Fibroblast of skin of right quadriceps (primary cell): Measurements from ENCODE around the gene PDXDC1.
"Not testable (repeated sequence)": the region's sequence is repeated elsewhere in the genome, so short reads cannot be mapped to it uniquely, and the experiment has no call there.

Source experiments
- DNase-seq: peaks from one replicate; pipeline ENCODE4 v3.0.0-alpha.2; 2013

Gene PDXDC1

GRCh38 chr16:14975418-14976194, 780 bp downstream of the PDXDC1 start:
- peak; percentile 13 for DNase-seq

GRCh38 chr16:14976971-14977736, 2.3 kb downstream of the PDXDC1 start:
- DNase-seq, result not testable (repeated sequence)

- DNase-seq, result not testable (repeated sequence)
Observed at GRCh38 chr16:14978281-14978680, 3.5 kb downstream of the PDXDC1 start.

- not testable (repeated sequence) for DNase-seq
Observed at GRCh38 chr16:14978908-14979307, 4.1 kb downstream of the PDXDC1 start.

- not testable (repeated sequence) for DNase-seq
Observed at GRCh38 chr16:14981234-14981633, 6.4 kb downstream of the PDXDC1 start.

GRCh38 chr16:14982521-14982920, 7.7 kb downstream of the PDXDC1 start:
- not testable (repeated sequence) for DNase-seq

- not testable (repeated sequence) for DNase-seq
Observed at GRCh38 chr16:14988092-14988491, 13.3 kb downstream of the PDXDC1 start.

GRCh38 chr16:14988661-14989191, 13.9 kb downstream of the PDXDC1 start:
- DNase-seq, result not testable (repeated sequence)

- DNase-seq, result not testable (repeated sequence)
Observed at GRCh38 chr16:14989291-14990281, 14.8 kb downstream of the PDXDC1 start.

- not testable (repeated sequence) for DNase-seq
Observed at GRCh38 chr16:14993277-14994151, 18.7 kb downstream of the PDXDC1 start.

- not testable (repeated sequence) for DNase-seq
Observed at GRCh38 chr16:14996702-14997101, 21.9 kb downstream of the PDXDC1 start.

GRCh38 chr16:14998300-14998699, 23.5 kb downstream of the PDXDC1 start:
- DNase-seq, result not testable (repeated sequence)

- DNase-seq, result not testable (repeated sequence)
Observed at GRCh38 chr16:14999845-15000244, 25.0 kb downstream of the PDXDC1 start.

GRCh38 chr16:15002448-15002847, 27.6 kb downstream of the PDXDC1 start:
- DNase-seq, result not testable (repeated sequence)

GRCh38 chr16:15005357-15006132, 30.7 kb downstream of the PDXDC1 start:
- DNase-seq, result not testable (repeated sequence)

- not testable (repeated sequence) for DNase-seq
Observed at GRCh38 chr16:15008647-15009046, 33.8 kb downstream of the PDXDC1 start.

GRCh38 chr16:15012941-15013340, 38.1 kb downstream of the PDXDC1 start:
- DNase-seq, result not testable (repeated sequence)

- DNase-seq, result not testable (repeated sequence)
Observed at GRCh38 chr16:15015671-15016070, 40.8 kb downstream of the PDXDC1 start.

- DNase-seq, result peak; percentile 23
Observed at GRCh38 chr16:15016354-15016753, 41.5 kb downstream of the PDXDC1 start.

GRCh38 chr16:15016951-15017580, 42.2 kb downstream of the PDXDC1 start:
- not testable (repeated sequence) for DNase-seq
